ENCODE data around the gene KLHDC8B. TPM values are rescaled to one million over a fixed set of nuclear protein-coding genes. Genes with fewer than 3 reads are reported as not detected.

The KLHDC8B gene
- total and polyA plus RNA-seq, 2 donors (not counting 3 experiments of a cell fraction or from before 2014, with no cell fraction given), result 36.0 to 77.8 TPM

GRCh38 chr3:49166752-49167556, 4.4 kb upstream of the KLHDC8B start:
- POLR2A ChIA-PET, result no interaction called here
- no TSS peak for BruUV-seq (replicated peaks)
- peaks cover 22% of the 10 kb centered on the region for H3K79me2 ChIP-seq (ENCODE audit: control insufficient read depth, insufficient read depth, low read length)
- H3K27me3 ChIP-seq (ENCODE audit: control insufficient read depth in 2 of 2, insufficient read depth in 2 of 2, low read length in 2 of 2), result no peaks in the 10 kb centered on the region
- H3K4me2 ChIP-seq (ENCODE audit: insufficient read depth, low read length), result peak overlapping the region; percentile 86
- H3K9me1 ChIP-seq (replicated peaks; ENCODE audit: control insufficient read depth, extremely low read depth, insufficient read depth, low read length), result no peaks in the 10 kb centered on the region
- CTCF ChIA-PET, result interaction anchor here (8.5 kb wide), 1 partner anchor 282 kb away, joined by 87 read pairs; no protein-coding TSS in a partner anchor
- H3K27ac ChIP-seq (ENCODE audit: insufficient read depth, low read depth, low read length), result peak overlapping the region; percentile 51
- peak overlapping the region; percentile 84 for H3K9ac ChIP-seq (replicated peaks; ENCODE audit: extremely low read depth, insufficient read depth, low read length)
- dilution Hi-C loops (cut with MboI; ENCODE audit: extremely low pct_ligation_motif_present, low sequenced_read_pairs), result no loop called here
- DNase-seq (ENCODE audit: low read depth, low spot score) (no peak), FAIRE-seq (no peak)
- TF ChIP-seq EZH2 (IDR thresholded peaks at IDR 0.05; ENCODE audit: borderline replicate concordance, low read depth, low read length, severe bottlenecking) (no peak), MYC (IDR thresholded peaks at IDR 0.05; ENCODE audit: low read depth, low read length) (no peak), MAX (IDR thresholded peaks at IDR 0.05; ENCODE audit: insufficient read depth, insufficient read length) (no peak), CTCF (IDR thresholded peaks at IDR 0.05; ENCODE audit: extremely low read depth in 1 of 2, insufficient read depth in 1 of 2, low read depth in 1 of 2, low read length in 2 of 2) (no peak), POLR2A (IDR thresholded peaks at IDR 0.05; ENCODE audit: low read depth, low read length) (no peak), FOS (IDR thresholded peaks at IDR 0.05; ENCODE audit: borderline replicate concordance, insufficient read depth, low read length) (no peak), GATA2 (IDR thresholded peaks at IDR 0.05; ENCODE audit: insufficient read depth, insufficient read length, low read depth, low read length) (no peak), POLR2AphosphoS5 (IDR thresholded peaks at IDR 0.05; ENCODE audit: insufficient read depth, low read depth, low read length) (no peak), JUN (IDR thresholded peaks at IDR 0.05; ENCODE audit: borderline replicate concordance, insufficient read depth, insufficient read length, low read depth) (no peak)
- intact Hi-C loops (cut with micrococcal nuclease), result no loop called here
- H3K4me1 ChIP-seq (ENCODE audit: control insufficient read depth, extremely low read depth, insufficient read depth, low read length), result peaks cover 18% of the 10 kb centered on the region
- no peaks in the 10 kb centered on the region for H3K9me3 ChIP-seq (replicated peaks; ENCODE audit: control insufficient read depth, insufficient read depth, low read length)
- H2AFZ ChIP-seq (ENCODE audit: low read depth, low read length), result peak overlapping the region; percentile 97
- peak overlapping the region; percentile 36 to 81 (median 71) for H3K4me3 ChIP-seq (replicated peaks in 1 of 3; ENCODE audit: insufficient read depth in 1 of 3, low read depth in 1 of 3, low read length in 3 of 3)
- no peaks in the 10 kb centered on the region for H4K20me1 ChIP-seq (replicated peaks; ENCODE audit: control insufficient read depth, extremely low read depth, insufficient read depth, low read length)
- peaks cover 2 to 14% of the 10 kb centered on the region in 2 experiments for H3K36me3 ChIP-seq (ENCODE audit: control insufficient read depth in 2 of 2, extremely low read depth in 1 of 2, insufficient read depth in 2 of 2, low read length in 2 of 2)

Data from endothelial cell of umbilical vein (primary cell).